ENCODE results near the gene SLC25A44.

DNA sequence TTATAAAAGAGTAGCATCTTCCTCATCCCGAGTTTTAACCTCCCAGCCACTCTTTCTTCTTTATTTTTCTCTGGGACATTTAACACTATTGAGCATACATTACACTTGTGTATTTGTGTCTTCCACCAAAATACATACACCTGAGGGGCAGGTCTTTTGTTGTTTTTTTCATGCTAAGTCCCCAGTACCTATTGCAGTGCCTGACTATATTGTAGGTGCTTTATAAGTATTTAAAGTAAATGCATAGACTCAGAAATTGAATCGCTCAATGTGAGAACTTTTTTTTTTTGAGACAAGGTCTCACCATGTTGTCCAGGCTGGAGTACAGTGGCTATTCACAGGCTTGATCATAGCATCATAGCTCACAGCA, 48.3 kb upstream of the SLC25A44 start:
- TF ChIP-seq POLR2AphosphoS5 (IDR thresholded peaks at IDR 0.05; ENCODE audit: low read depth, low read length), result no peak
- TF ChIP-seq, protein P1, sequence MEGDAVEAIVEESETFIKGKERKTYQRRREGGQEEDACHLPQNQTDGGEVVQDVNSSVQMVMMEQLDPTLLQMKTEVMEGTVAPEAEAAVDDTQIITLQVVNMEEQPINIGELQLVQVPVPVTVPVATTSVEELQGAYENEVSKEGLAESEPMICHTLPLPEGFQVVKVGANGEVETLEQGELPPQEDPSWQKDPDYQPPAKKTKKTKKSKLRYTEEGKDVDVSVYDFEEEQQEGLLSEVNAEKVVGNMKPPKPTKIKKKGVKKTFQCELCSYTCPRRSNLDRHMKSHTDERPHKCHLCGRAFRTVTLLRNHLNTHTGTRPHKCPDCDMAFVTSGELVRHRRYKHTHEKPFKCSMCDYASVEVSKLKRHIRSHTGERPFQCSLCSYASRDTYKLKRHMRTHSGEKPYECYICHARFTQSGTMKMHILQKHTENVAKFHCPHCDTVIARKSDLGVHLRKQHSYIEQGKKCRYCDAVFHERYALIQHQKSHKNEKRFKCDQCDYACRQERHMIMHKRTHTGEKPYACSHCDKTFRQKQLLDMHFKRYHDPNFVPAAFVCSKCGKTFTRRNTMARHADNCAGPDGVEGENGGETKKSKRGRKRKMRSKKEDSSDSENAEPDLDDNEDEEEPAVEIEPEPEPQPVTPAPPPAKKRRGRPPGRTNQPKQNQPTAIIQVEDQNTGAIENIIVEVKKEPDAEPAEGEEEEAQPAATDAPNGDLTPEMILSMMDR (IDR thresholded peaks at IDR 0.05), result no peak
- TF ChIP-seq, protein P2, sequence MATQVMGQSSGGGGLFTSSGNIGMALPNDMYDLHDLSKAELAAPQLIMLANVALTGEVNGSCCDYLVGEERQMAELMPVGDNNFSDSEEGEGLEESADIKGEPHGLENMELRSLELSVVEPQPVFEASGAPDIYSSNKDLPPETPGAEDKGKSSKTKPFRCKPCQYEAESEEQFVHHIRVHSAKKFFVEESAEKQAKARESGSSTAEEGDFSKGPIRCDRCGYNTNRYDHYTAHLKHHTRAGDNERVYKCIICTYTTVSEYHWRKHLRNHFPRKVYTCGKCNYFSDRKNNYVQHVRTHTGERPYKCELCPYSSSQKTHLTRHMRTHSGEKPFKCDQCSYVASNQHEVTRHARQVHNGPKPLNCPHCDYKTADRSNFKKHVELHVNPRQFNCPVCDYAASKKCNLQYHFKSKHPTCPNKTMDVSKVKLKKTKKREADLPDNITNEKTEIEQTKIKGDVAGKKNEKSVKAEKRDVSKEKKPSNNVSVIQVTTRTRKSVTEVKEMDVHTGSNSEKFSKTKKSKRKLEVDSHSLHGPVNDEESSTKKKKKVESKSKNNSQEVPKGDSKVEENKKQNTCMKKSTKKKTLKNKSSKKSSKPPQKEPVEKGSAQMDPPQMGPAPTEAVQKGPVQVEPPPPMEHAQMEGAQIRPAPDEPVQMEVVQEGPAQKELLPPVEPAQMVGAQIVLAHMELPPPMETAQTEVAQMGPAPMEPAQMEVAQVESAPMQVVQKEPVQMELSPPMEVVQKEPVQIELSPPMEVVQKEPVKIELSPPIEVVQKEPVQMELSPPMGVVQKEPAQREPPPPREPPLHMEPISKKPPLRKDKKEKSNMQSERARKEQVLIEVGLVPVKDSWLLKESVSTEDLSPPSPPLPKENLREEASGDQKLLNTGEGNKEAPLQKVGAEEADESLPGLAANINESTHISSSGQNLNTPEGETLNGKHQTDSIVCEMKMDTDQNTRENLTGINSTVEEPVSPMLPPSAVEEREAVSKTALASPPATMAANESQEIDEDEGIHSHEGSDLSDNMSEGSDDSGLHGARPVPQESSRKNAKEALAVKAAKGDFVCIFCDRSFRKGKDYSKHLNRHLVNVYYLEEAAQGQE (IDR thresholded peaks at IDR 0.05; ENCODE audit: insufficient read depth in 1 of 2, low read depth in 2 of 2, low read length in 1 of 2), result no peak
- TF ChIP-seq SIN3A (IDR thresholded peaks at IDR 0.05; ENCODE audit: borderline replicate concordance, insufficient read depth, low read depth, low read length), result no peak
